Epithelial cell of proximal tubule (primary cell): ENCODE results near the gene RNF220. TPM values are rescaled to one million over a fixed set of nuclear protein-coding genes. Genes with fewer than 3 reads are reported as not detected.

Source experiments
- DNase-seq: peaks from one replicate; pipeline ENCODE4 v3.0.0-alpha.2; 2011; ENCODE audit warnings: low read depth
- H3K4me3 ChIP-seq: 2 replicates; pipeline ENCODE4 v1.5.1; 2011; ENCODE audit warnings: low read depth, mild to moderate bottlenecking, low read length
- total RNA-seq: library from RNA; depleted of rRNA; stranded (reverse); fragments of >200 nt; gene quantifications from 2 replicates; pipeline ENCODE4 v1.2.3, GENCODE V29; 2015
- TF ChIP-seq, protein P1 (sequence below): conservative IDR thresholded peaks from 2 replicates; pipeline ENCODE4 v1.5.1; 2012; ENCODE audit warnings: low read depth, mild to moderate bottlenecking, low read length

Gene RNF220
- total RNA-seq, 1 donor from 2014 or later: 152 TPM

DNA sequence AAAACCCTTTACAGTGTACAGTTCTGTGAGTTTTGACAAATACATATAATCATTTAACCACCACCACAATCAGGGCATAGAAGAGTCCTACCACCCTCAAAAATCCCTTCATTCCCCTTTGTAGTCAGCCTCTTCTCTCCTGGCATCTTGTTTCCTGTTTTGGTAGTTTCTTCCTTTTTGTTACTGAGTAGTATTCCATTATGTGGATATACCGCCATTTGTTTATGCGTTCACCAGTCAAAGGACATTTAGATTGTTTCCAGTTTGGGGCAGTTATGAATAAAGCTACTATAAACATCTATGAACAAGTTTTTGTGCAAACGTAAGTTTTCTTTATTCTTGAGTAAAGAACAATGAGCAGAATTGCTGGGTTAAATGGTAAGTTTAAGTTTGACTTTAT is 49.6 kb downstream of the RNF220 start:
- TF ChIP-seq, protein P1, sequence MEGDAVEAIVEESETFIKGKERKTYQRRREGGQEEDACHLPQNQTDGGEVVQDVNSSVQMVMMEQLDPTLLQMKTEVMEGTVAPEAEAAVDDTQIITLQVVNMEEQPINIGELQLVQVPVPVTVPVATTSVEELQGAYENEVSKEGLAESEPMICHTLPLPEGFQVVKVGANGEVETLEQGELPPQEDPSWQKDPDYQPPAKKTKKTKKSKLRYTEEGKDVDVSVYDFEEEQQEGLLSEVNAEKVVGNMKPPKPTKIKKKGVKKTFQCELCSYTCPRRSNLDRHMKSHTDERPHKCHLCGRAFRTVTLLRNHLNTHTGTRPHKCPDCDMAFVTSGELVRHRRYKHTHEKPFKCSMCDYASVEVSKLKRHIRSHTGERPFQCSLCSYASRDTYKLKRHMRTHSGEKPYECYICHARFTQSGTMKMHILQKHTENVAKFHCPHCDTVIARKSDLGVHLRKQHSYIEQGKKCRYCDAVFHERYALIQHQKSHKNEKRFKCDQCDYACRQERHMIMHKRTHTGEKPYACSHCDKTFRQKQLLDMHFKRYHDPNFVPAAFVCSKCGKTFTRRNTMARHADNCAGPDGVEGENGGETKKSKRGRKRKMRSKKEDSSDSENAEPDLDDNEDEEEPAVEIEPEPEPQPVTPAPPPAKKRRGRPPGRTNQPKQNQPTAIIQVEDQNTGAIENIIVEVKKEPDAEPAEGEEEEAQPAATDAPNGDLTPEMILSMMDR: no peak
- H3K4me3 ChIP-seq: no peak overlapping the region
- no peak for DNase-seq

DNA sequence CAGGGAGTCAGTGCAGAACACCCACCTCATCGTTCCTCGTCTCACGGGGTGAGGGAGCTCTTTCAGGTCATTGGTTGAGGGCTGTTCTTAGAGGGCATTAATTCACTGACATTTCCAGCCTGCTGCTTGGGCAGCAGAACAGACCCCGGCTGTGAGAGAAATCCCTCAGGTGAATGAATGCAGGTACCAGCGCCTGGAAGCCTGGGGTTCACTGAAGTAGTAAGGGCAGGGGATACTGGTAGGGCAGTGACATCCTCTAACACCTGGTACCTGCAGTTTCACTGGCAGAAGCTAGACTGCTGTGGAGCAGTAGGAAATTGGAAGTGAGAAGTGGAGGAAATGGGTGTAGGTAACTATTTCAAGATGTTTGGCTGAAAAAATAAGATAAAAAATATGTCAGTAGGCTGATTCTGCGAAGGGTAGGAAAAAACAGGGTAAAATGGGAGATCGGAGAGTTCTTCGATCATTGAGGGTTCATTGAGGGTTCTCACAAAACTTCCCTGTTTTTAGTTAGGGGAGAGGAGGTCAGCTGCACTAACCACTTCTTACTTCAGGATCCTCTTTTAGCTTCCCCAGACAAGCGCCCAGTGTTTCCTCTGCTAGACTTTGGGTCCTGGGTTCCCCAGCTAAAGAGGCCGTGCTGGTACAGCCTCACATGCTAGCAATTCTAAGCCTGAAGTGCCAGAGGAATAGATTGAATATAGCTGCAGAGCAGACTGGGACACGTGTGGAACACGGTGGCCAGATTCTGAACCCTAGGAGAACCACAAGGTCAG is 55.2 kb downstream of the RNF220 start:
- TF ChIP-seq, protein P1: no peak
- DNase-seq: no peak

DNA sequence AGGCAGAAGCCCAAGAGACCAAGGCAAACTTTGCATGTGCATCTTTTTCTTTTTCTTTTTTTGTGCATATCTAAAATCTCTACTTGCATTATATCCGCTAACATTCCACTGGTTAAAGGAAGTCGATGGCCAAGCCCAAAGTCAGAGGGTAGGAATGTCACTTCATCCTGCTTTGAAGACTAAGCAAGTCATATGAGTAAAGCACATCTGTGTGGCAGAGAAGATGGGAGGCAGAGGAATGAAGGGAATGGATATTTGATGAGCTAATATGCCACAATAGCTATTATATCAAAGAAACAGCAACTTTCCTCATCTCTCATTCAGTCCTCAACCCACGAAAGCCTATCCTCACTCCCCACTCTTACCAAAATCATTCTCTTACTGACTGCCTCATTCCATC is 59.3 kb downstream of the RNF220 start:
- no peak for DNase-seq
- TF ChIP-seq, protein P1: no peak
- no peak overlapping the region for H3K4me3 ChIP-seq

More for the DNA sequence above, 55.2 kb downstream of the RNF220 start:
- no peak overlapping the region for H3K4me3 ChIP-seq

DNA sequence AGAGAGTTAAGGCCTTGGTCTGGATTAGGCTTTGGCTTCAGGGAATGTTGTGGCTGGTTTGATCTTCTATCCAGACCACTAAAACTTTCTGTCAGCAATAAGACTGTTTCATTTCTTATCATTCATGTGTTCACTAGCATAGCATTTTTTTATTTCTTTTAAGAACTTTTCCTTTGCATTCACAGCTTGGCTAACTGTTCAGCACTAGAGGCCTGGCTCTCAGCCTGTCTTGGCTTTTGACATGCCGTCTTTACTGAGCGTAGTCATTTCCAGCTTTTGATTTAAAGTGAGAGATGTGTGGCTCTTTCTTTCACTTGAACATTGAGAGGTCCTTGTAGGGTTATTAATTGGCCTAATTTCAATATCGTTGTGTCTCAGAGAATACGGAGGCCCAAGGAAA is 62.5 kb downstream of the RNF220 start:
- DNase-seq: no peak
- TF ChIP-seq, protein P1: no peak
- no peak overlapping the region for H3K4me3 ChIP-seq

DNA sequence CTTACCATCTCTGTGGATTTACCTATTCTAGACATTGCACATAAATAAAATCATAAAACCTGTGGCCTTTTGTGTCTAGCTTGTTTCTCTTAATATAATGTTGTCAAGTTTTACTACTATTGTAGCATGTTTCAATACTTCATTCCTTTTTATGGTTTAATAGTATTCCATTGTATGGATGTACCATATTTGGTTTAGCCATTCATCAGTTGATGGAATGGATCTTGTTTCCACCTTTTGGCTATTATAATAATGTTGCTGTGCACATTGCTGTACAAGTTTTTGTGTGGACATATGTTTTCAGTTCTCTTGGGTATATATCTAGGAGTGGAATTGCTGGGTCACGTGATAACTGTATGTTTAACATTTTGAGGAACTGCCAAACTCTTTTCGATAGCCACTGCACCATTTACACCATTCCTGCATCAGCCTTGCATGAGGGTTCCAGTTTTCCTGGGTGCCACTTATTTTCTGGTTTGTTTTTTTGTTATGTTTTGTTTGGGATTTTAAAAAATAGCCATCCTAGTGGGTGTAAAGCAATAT is 66.9 kb downstream of the RNF220 start:
- TF ChIP-seq, protein P1: no peak
- DNase-seq: no peak
- no peak overlapping the region for H3K4me3 ChIP-seq

DNA sequence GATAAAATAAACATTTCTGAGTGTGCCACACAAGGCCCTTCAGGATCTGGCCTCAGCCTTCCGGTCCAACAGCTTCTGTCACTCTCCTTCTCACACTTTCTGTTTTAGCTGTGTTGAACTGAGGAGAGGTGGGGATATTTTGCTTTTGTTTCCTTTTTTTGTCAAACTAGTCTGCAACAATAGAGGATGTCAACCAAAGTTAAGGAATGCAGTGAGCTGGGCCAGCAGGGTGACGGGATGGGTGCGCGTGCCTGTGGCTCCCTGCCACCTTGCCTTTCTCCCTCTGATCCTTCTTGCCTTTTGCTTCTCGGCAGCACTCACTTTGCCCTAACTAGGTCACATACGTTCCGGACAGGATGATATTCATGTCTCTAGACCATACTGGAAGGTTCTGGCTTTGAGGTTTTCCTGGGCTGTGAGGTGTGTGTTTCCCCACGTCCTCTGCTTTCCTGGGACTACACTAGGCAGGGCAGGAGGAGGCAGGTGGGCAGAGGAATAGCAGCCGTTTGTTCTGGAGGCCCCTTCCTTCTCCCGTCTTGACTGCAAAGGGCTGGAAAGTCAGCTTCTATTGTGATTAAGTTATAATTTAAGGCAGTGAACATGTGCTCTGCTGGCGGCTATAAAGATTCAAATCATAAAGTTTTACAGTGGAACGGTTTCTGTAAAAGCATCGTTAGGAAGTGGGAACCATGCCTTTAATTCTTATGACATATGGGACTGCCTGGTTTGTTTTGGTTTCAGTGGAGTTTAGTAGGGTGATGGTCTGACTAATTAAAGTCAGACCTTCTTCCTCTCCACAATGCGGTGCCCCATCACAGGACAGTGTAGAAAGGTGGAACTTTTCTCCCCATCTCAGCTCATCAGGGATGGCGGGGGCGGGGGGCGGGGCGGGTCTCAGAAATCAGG is 67.8 kb downstream of the RNF220 start:
- no peak overlapping the region for H3K4me3 ChIP-seq
- TF ChIP-seq, protein P1: no peak
- no peak for DNase-seq
